Bronchial epithelial cell (primary cell): ENCODE results near the gene BTG1. TPM values are rescaled to one million over a fixed set of nuclear protein-coding genes. Genes with fewer than 3 reads are reported as not detected.
A peak's percentile ranks its signal among the peaks of the same experiment; 100 is the strongest.

Source experiments
- DNase-seq: peaks from one replicate; pipeline ENCODE4 v3.0.0-alpha.2; 2010; ENCODE audit warnings: low read depth
- FAIRE-seq: peaks from 2 replicates; lab custom pipeline; 2011; peaks lifted over from hg19 to GRCh38; lab: Jason Lieb, UNC
- H3K27me3 ChIP-seq: 2 replicates; pipeline ENCODE4 v1.5.1; 2011; ENCODE audit warnings: low read length; ENCODE audit not compliant: control insufficient read depth, insufficient read depth
- H3K36me3 ChIP-seq: 2 replicates; pipeline ENCODE4 v1.5.1; 2011; ENCODE audit warnings: low read length; ENCODE audit not compliant: control insufficient read depth, insufficient read depth
- H3K4me3 ChIP-seq: 2 replicates; pipeline ENCODE4 v1.5.1; 2011; ENCODE audit warnings: mild to moderate bottlenecking, low read depth, low read length, control low read depth
- total RNA-seq: library from RNA; depleted of rRNA; stranded (reverse); fragments of >200 nt; gene quantifications from 2 replicates; pipeline ENCODE4 v1.2.1, GENCODE V29; 2014
- TF ChIP-seq, protein P1 (sequence below): IDR thresholded peaks from 2 replicates; pipeline ENCODE4 v1.5.1; 2011; ENCODE audit warnings: mild to moderate bottlenecking, moderate library complexity, low read length, control low read depth, inconsistent platforms; ENCODE audit not compliant: insufficient read depth, severe bottlenecking

Gene BTG1
- total RNA-seq, 1 donor from 2014 or later = 14.7 TPM

DNA sequence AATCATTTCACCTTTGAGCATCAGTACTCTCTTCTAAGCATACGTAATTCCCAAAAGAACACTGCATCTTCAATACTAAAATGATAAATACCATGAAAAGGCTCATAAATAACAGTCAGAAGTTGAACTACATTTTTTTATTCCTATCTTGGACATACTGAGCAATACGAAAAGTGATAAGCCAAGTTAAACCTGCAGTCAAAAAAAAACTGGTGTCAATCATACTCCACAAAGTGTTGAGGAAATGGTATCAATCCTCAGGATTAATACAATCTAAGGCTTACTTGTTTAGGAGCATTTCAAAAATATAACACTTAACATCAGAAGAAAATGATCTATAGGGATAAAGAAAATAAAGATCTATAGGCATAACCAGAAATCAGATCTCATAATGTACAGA, 5.5 kb downstream of the BTG1 start:
- TF ChIP-seq, protein P1, sequence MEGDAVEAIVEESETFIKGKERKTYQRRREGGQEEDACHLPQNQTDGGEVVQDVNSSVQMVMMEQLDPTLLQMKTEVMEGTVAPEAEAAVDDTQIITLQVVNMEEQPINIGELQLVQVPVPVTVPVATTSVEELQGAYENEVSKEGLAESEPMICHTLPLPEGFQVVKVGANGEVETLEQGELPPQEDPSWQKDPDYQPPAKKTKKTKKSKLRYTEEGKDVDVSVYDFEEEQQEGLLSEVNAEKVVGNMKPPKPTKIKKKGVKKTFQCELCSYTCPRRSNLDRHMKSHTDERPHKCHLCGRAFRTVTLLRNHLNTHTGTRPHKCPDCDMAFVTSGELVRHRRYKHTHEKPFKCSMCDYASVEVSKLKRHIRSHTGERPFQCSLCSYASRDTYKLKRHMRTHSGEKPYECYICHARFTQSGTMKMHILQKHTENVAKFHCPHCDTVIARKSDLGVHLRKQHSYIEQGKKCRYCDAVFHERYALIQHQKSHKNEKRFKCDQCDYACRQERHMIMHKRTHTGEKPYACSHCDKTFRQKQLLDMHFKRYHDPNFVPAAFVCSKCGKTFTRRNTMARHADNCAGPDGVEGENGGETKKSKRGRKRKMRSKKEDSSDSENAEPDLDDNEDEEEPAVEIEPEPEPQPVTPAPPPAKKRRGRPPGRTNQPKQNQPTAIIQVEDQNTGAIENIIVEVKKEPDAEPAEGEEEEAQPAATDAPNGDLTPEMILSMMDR = no peak
- Histone ChIP-seq H3K27me3 (no peaks in the 10 kb centered on the region), H3K4me3 (peak overlapping the region; percentile 98), H3K36me3 (no peaks in the 10 kb centered on the region)
- no peak for DNase-seq
- FAIRE-seq = no peak

DNA sequence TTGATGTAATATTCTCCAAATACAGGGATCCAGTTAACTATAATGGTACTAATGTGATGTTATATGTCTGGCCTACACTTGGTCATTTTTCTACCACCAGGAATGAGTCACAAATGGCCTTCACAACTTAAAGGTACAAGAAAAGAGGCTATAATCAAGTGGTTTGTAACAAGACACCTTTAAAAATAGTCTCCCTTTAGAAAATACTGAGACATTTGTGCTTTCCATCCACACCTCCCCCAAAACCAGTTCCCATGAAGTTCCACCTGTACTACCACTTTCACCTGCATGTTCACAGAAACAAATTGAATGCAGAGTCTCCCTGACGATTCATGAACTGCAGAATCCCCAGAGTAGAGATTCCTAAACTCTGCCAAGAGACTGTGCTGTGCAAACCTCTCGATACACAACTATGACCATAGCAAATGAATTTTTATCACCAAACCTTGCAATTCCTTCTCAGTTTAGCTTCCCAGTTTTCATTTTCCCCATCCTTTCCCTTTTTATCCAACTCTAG, 6.0 kb downstream of the BTG1 start:
- FAIRE-seq (no peak), DNase-seq (peak; percentile 52)
- TF ChIP-seq, protein P1 = no peak
- H3K27me3 ChIP-seq = no peaks in the 10 kb centered on the region
- no peaks in the 10 kb centered on the region for H3K36me3 ChIP-seq
- peak overlapping the region; percentile 98 for H3K4me3 ChIP-seq

DNA sequence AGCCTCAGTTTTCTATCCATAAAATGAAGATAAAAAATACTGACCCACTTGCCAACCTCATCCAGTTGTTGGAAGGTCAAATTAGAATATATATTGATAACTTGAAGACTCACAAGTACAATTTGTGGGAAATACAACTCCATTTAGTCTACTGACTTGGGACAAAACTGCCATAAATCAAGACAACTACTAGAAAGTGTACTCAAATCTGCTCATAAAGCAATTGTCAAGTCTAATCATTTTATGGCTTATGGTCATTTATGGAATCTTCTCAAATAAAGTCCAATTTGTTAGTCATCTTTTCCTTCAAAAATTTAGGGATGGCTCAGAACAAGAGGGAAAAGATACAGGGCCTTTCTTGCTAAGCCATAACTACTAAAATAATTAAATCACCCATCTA, 7.0 kb downstream of the BTG1 start:
- TF ChIP-seq, protein P1 = no peak
- Histone ChIP-seq H3K27me3 (no peaks in the 10 kb centered on the region), H3K36me3 (no peaks in the 10 kb centered on the region), H3K4me3 (no peak overlapping the region)
- FAIRE-seq = no peak
- no peak for DNase-seq

DNA sequence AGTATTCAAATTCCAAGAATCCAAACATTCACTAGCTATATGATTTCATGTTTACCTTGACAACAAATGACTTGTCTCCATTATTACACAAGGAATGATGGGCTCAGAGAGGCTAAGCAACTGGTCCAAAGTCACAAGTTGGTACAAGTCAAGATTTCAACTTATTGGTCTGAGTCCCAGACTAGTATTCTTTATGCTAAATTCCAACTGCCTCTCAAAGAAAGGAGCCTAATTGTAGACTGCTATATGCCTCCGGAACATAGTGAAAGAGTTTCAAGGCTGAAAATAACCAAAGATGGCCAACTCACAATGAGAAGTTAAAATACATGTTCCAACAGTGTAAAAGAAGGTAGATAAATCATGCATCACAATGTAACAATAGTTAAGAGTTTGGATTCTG, 7.5 kb downstream of the BTG1 start:
- H3K4me3 ChIP-seq = no peak overlapping the region
- FAIRE-seq = no peak
- TF ChIP-seq, protein P1 = no peak

DNA sequence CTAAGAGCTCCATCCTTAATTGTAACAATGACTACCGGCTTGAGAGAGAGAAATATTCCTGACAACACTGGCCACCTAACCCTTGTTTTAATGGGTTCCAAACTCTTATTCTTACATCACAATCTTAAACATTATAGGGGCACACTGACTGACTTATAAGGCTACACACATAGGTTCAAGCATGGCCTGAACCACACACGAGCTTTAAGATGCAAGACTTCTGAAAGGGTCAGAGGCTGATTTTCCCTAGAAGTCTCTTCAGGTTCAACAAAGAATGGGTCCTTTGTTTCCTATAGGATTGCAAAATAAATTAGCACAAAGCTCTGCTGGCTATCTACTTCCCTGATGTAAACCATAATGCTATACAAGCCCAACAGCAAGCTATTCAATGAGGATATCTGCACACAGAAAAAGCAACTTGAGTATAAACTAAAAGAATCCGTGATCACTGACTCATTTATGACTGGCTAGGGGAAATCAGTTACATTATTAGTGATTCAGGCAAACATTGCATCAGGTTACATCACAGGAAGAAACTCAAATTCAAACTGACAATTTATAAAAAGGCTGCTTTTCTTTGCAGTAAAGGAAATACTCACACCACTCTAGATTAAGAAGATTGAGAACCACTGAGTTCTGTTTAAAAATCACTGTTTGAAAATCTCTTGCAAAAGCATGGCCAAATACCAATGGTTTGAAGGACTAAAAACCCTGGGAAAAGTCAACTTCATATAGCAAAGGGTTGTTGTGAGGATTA, 8.5 kb downstream of the BTG1 start:
- no peaks in the 10 kb centered on the region for H3K36me3 ChIP-seq
- no peak for FAIRE-seq
- no peak overlapping the region for H3K4me3 ChIP-seq
- DNase-seq = peak; percentile 96
- TF ChIP-seq, protein P1 = no peak
- no peaks in the 10 kb centered on the region for H3K27me3 ChIP-seq

More for the DNA sequence above, 7.5 kb downstream of the BTG1 start:
- Histone ChIP-seq H3K27me3 (no peaks in the 10 kb centered on the region), H3K36me3 (no peaks in the 10 kb centered on the region)
- peak; percentile 97 for DNase-seq
